GM12891 (cell line): ENCODE results near the gene IGF1.

Experiments used
- DNase-seq: peaks from one replicate; pipeline ENCODE4 v3.0.0; 2011; ENCODE audit warnings: low spot score; ENCODE audit not compliant: insufficient read length
- FAIRE-seq: peaks from 2 replicates; lab custom pipeline; 2011; peaks lifted over from hg19 to GRCh38; lab: Jason Lieb, UNC
- PAX5 ChIP-seq: IDR thresholded peaks from 2 replicates; pipeline ENCODE4 v1.6.1; 2011; ENCODE audit warnings: low read length, moderate library complexity, mild to moderate bottlenecking; ENCODE audit not compliant: insufficient read depth, severe bottlenecking
- POLR2A ChIP-seq: IDR thresholded peaks from 2 replicates; pipeline ENCODE4 v1.6.1; 2011; ENCODE audit warnings: low read depth, low read length, control low read depth
- POLR2AphosphoS5 ChIP-seq: IDR thresholded peaks from 2 replicates; pipeline ENCODE4 v1.6.1; 2011; ENCODE audit warnings: low read depth, low read length, control low read depth
- POU2F2 ChIP-seq: IDR thresholded peaks from 2 replicates; pipeline ENCODE4 v1.6.1; 2011; ENCODE audit warnings: low read depth, mild to moderate bottlenecking, control low read depth, low read length, moderate library complexity
- SPI1 ChIP-seq: IDR thresholded peaks from 2 replicates; pipeline ENCODE4 v1.6.1; 2011; ENCODE audit warnings: low read depth, low read length, control low read depth
- TAF1 ChIP-seq: IDR thresholded peaks from 2 replicates; pipeline ENCODE4 v1.6.1; 2011; ENCODE audit warnings: low read depth, low read length, control low read depth

Gene IGF1

DNA sequence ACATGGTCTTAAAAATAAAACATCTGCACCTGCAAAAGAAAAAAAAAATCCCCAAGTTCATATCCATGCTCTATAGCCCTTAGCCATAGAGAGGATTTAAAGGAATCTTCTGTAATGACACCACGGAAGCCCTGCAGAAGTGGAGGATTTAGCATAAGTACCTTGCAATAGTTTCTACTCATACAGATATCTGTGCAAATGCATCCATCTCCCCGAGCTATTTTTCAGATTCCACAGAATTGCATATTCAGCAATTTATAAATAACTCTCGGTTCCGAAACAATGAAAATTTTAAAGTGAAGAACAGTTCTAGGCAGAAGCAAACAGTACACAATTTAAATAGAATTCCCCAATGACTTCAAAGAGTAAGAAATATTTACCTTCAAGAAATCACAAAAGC lies 424 bp downstream of the IGF1 start:
- no peak for DNase-seq
- no peak for FAIRE-seq
- TF ChIP-seq PAX5 (no peak), POLR2AphosphoS5 (no peak), POU2F2 (no peak), POLR2A (no peak), SPI1 (no peak), TAF1 (no peak)

DNA sequence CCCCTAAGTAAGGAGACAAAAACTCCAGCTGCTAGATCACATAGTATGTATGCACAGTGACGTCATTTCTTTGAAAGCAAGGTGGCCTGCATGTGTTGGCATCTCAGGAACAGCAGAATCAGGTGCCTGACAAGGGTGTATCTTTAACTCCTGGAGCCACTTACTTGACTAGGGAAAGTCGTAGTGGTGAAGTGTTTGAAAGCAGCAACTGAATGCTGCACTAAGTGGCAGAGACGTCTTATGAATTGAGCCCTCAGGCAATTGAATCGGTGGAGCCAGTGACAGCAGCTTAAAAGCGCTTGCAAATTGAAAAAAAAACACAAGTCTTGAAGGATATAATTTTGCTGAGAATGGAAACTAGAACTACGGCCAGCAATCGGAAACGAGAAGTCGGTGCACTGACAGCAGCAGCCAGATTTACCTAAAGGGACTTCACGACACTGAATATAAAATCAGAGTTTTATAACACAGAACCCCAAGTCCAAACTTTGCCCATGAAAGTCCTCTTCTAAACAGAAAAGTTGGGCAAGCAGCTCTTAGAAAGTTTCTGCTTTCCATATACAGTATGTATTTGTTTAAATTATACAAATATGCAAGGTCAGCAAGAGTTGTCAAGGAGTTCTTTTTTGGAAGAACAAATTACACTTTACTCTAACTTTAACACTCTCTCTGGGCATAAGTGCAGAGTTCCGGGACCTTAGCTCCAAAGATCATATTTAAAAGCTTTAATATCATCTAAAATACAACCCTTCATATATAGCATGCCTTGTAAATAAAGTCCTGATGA lies 1.1 kb downstream of the IGF1 start:
- DNase-seq (no peak), FAIRE-seq (no peak)
- TF ChIP-seq SPI1 = peak; percentile 57
- no peak for TF ChIP-seq PAX5

GRCh38 chr12:102478405-102479098 lies 1.8 kb downstream of the IGF1 start:
- FAIRE-seq (peak; percentile 95), DNase-seq (no peak)
- TF ChIP-seq PAX5 = no peak
- TF ChIP-seq POLR2A = peak; percentile 60
- 0 out of 2 replicates have a peak, but pooled peaks have one; percentile 32 for TF ChIP-seq POLR2AphosphoS5
- TF ChIP-seq POU2F2 = 0 out of 2 replicates have a peak, but pooled peaks have one; percentile 53
- TF ChIP-seq SPI1 = peak; percentile 42
- TF ChIP-seq TAF1 = no peak; the same call in 1 of the 2 replicates

- DNase-seq = no peak
- peak; percentile 23 for FAIRE-seq
- TF ChIP-seq SPI1 (no peak), POU2F2 (no peak), PAX5 (no peak), POLR2A (no peak), TAF1 (no peak), POLR2AphosphoS5 (no peak)
Observed at GRCh38 chr12:102475355-102475754, 5.0 kb downstream of the IGF1 start.

DNA sequence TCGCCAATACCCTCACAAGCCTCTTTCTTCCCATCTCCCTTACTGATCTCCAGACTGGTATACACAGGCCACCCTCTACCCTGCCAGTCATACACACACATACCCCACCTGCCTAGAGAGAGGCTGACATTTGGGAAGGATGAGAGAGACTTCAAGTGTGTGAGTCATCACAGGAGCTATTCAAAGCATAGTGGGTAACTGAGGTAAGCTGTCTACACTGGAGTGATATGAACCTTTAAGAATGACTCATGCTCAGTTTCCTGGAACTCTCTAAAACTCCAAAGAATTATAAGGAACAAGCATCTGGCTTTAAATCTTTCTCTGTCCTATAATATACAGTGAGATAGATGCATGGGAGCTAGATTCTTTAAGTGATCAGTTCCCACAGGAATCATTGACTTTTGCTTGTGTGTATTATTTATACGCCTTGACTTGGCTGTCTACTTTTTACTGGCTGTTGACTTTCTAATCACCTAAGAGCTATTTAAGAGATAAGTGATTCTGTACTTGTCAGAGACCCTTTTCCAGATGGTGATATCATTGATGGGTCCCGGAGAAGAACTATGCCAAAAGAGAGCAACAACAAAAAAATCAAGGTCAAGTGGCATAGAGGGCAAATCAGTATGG lies 5.8 kb downstream of the IGF1 start:
- no peak for TF ChIP-seq POU2F2
- no peak for TF ChIP-seq POLR2A
- no peak for TF ChIP-seq PAX5
- no peak for TF ChIP-seq POLR2AphosphoS5
- TF ChIP-seq TAF1 = no peak
- TF ChIP-seq SPI1 = no peak
- FAIRE-seq (no peak), DNase-seq (no peak)

DNA sequence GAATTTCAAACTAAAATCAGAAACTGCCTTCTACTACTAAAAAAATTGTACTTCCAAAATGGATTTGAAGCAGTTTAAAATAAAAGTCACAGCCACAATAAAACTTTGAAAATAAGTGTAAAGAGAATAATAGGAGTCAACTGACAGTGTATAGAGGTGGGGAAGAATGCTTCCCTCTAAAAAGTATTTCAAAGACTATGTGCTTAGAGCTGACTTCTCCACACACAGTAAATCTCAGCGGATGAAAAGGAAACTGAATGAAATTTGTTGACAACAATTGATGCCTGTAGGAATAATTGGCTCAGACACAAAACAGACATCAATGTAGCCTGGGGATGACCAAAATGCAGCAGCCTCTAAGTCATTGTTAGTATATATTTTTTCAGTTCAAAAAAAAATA lies 7.9 kb downstream of the IGF1 start:
- DNase-seq = no peak
- no peak for TF ChIP-seq TAF1
- no peak for TF ChIP-seq SPI1
- no peak for TF ChIP-seq POLR2A
- no peak for TF ChIP-seq POLR2AphosphoS5
- TF ChIP-seq POU2F2 = no peak
- TF ChIP-seq PAX5 = no peak
- no peak for FAIRE-seq

DNA sequence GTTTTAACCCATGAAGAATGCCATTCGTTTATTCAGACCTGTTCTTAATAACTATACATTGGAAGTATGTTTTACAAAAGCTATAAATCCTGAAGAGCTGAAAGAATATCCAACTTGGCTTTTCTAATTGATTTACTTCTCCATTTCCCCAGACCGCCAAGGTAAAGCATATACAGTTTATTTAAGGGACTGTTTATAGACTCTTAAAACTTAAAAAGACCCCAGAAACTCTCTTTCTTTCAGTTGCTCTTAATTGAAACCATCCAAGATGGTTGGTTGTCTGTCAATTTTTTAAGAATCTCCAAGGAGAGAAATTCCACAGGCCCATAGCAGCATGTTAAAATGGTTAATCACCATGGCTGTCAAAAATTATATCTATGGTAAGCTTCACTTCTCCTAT lies 8.8 kb downstream of the IGF1 start:
- DNase-seq (no peak), FAIRE-seq (no peak)
- no peak for TF ChIP-seq TAF1

DNA sequence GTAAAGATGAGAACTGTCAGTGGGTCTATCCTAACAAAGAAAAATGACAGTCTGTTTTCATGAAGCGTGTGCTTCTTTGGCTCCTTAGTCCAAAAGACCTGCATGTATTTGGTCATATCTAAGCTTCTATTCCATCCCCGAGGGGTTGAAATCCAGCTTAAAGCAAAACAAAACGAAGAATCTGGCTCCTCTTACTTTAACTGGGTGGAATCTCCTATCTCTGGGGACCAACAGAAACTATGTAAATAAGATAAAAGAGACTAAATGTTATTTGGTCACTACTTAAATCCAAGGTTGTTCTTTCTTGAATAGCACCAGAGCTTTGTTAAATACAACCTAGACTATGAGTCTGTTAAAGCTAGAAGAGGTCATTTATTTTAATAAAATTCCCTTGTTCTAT lies 9.4 kb downstream of the IGF1 start:
- no peak for DNase-seq

GRCh38 chr12:102468261-102468915 lies 12.0 kb downstream of the IGF1 start:
- FAIRE-seq (no peak), DNase-seq (no peak)
- TF ChIP-seq POLR2AphosphoS5 (no peak), PAX5 (no peak), SPI1 (no peak), POLR2A (no peak), POU2F2 (no peak), TAF1 (no peak)

More for the DNA sequence above, 9.4 kb downstream of the IGF1 start:
- FAIRE-seq = no peak
- TF ChIP-seq POU2F2 (no peak), TAF1 (no peak), PAX5 (no peak), POLR2A (no peak), POLR2AphosphoS5 (no peak)
